Choroid plexus epithelial cell (primary cell): ENCODE measurements around the gene NKD2.

Experiments used
- DNase-seq: peaks from one replicate; pipeline ENCODE4 v3.0.0-alpha.2; 2010; ENCODE audit warnings: low read depth
- H3K4me3 ChIP-seq: 2 replicates; pipeline ENCODE4 v1.5.1; 2011; ENCODE audit warnings: low read depth, mild to moderate bottlenecking, control low read depth, low read length, moderate library complexity
- CTCF ChIP-seq: conservative IDR thresholded peaks from 2 replicates; pipeline ENCODE4 v1.5.1; 2011; ENCODE audit warnings: low read depth, mild to moderate bottlenecking, control low read depth, inconsistent platforms, low read length, moderate library complexity

Gene NKD2

GRCh38 chr5:1027631-1028441, 19.2 kb downstream of the NKD2 start:
- DNase-seq: no peak
- no peak for TF ChIP-seq CTCF
- no peak overlapping the region for H3K4me3 ChIP-seq

- TF ChIP-seq CTCF: no peak
- no peak overlapping the region for H3K4me3 ChIP-seq
- DNase-seq: no peak
Observed at GRCh38 chr5:1028481-1029281, 20.1 kb downstream of the NKD2 start.

GRCh38 chr5:1029282-1029944, 20.8 kb downstream of the NKD2 start:
- DNase-seq: no peak
- TF ChIP-seq CTCF: no peak
- H3K4me3 ChIP-seq: no peak overlapping the region

- no peak overlapping the region for H3K4me3 ChIP-seq
- no peak for DNase-seq
- TF ChIP-seq CTCF: no peak
Observed at GRCh38 chr5:1029945-1030625, 21.5 kb downstream of the NKD2 start.

- TF ChIP-seq CTCF: no peak
- no peak overlapping the region for H3K4me3 ChIP-seq
- DNase-seq: no peak
Observed at GRCh38 chr5:1030801-1031271, 22.2 kb downstream of the NKD2 start.

- TF ChIP-seq CTCF: no peak
- no peak overlapping the region for H3K4me3 ChIP-seq
- no peak for DNase-seq
Observed at GRCh38 chr5:1031306-1031959, 22.8 kb downstream of the NKD2 start.
